Uterus (tissue), 4 donors: ENCODE measurements around the gene SPATA18. TPM values are rescaled to one million over a fixed set of nuclear protein-coding genes. Genes with fewer than 3 reads are reported as not detected.

Experiments used
- DNase-seq, 2 donors: peaks; one replicate each; pipeline ENCODE4 v3.0.0-alpha.2; 2019 to 2020
- H3K27ac ChIP-seq, 2 donors: fragments of 200-600 bp; sonication (generic); 1 replicate in 1 of 2; 2 replicates in 1 of 2; pipeline ENCODE4 v1.5.1; 2016 to 2018
- H3K27me3 ChIP-seq, 2 donors: fragments of 200-600 bp; sonication (generic); one replicate each; pipeline ENCODE4 v1.5.1; 2018 to 2019; ENCODE audit warnings: control low read depth in 1 of 2
- H3K36me3 ChIP-seq, 2 donors: fragments of 200-600 bp; sonication (generic); one replicate each; pipeline ENCODE4 v1.5.1; 2019; ENCODE audit warnings: control low read depth in 1 of 2
- H3K4me1 ChIP-seq, 2 donors: fragments of 200-600 bp; sonication (generic); one replicate each; pipeline ENCODE4 v1.5.1; 2018 to 2019; ENCODE audit warnings: control low read depth in 1 of 2
- H3K4me3 ChIP-seq, 2 donors: fragments of 200-600 bp; sonication (generic); 1 replicate in 1 of 2; 2 replicates in 1 of 2; pipeline ENCODE4 v1.5.1; 2018 to 2019; ENCODE audit warnings: mild to moderate bottlenecking in 1 of 2
- H3K9me3 ChIP-seq, 2 donors: fragments of 200-600 bp; sonication (generic); one replicate each; pipeline ENCODE4 v1.5.1; 2019; ENCODE audit warnings: control low read depth in 1 of 2
- POLR2A ChIP-seq, 2 donors: fragments of 450-650 bp; IDR thresholded peaks; one replicate each; pipeline ENCODE4 v1.6.1; 2016; ENCODE audit warnings: antibody characterized with exemption in 2 of 2, mild to moderate bottlenecking in 1 of 2, moderate library complexity in 1 of 2
- intact Hi-C: fragments of 100-400 bp; cut with DNase I; formaldehyde crosslinking; loops from one replicate; pipeline ENCODE4 v1.15.1; 2023; ENCODE audit warnings: low total_unique reads
- total RNA-seq, 4 donors: library from RNA; depleted of rRNA in 3 of 4; stranded (reverse); fragments of >200 nt in 3 of 4; gene quantifications; one replicate each; pipeline versions ENCODE4 v1.1.0 to v1.2.4, GENCODE V29; 2014 to 2023
- TF ChIP-seq, protein P1 (sequence below), 4 experiments: fragments of 200-600 bp in 2 of 4; fragments of 450-650 bp in 2 of 4; sonication (generic) in 2 of 4; IDR thresholded peaks; one replicate each; pipeline ENCODE4 v1.5.1; 2016 to 2019; ENCODE audit warnings: antibody characterized with exemption in 4 of 4, mild to moderate bottlenecking in 2 of 4, moderate library complexity in 1 of 4
- donor health status: DM: yes; HTN: yes; CAD: no.

The SPATA18 gene
- total RNA-seq, 4 donors from 2014 or later = under 0.01 to 12.2 (median 4.2) TPM

DNA sequence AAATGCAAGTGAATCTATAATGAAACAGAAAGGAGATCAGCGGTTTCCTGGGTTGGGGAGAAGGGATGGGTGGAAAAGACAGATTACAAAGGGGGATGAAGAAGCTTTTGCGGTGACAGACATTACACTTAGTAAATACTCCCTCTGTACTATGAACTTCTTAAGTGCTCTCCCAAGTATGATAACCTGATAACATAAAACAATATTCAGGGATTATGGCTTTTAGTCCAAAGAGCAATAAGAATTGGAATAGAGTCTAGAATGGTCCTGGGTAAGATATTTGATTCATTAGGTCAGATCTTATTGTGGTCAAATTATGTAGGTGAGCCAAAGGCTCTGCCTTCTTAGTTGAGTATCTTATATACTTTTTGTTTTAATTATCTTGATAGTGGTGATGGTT is 40.1 kb upstream of the SPATA18 start:
- Histone ChIP-seq H3K36me3 (no peaks in the 10 kb centered on the region), H3K4me3 (no peak overlapping the region), H3K4me1 (no peaks in the 10 kb centered on the region), H3K27me3 (no peaks in the 10 kb centered on the region), H3K27ac (no peak overlapping the region), H3K9me3 (no peaks in the 10 kb centered on the region)
- DNase-seq = no peak
- TF ChIP-seq, protein P1, sequence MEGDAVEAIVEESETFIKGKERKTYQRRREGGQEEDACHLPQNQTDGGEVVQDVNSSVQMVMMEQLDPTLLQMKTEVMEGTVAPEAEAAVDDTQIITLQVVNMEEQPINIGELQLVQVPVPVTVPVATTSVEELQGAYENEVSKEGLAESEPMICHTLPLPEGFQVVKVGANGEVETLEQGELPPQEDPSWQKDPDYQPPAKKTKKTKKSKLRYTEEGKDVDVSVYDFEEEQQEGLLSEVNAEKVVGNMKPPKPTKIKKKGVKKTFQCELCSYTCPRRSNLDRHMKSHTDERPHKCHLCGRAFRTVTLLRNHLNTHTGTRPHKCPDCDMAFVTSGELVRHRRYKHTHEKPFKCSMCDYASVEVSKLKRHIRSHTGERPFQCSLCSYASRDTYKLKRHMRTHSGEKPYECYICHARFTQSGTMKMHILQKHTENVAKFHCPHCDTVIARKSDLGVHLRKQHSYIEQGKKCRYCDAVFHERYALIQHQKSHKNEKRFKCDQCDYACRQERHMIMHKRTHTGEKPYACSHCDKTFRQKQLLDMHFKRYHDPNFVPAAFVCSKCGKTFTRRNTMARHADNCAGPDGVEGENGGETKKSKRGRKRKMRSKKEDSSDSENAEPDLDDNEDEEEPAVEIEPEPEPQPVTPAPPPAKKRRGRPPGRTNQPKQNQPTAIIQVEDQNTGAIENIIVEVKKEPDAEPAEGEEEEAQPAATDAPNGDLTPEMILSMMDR (IDR thresholded peaks at IDR 0.05) = no peak
- no peak for TF ChIP-seq POLR2A (IDR thresholded peaks at IDR 0.05)
- intact Hi-C loops = no loop called here

DNA sequence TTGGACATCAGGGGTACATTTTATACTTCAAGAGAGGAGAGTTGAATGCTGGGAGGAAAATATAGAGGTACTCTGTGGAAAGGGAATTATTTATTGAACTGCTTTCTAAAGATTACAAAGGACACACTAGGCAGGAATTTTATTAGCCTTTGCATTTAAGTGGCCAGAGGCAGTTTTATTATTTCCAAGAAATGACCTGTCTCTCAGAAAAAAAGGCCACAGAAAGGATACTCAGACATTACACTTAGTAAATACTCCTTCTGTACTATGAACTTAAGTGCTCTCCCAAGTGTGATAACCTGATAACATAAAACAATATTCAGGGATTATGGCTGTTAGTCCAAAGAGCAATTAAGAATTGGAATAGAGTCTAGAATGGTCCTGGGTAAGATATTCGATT is 38.5 kb upstream of the SPATA18 start:
- H3K27me3 ChIP-seq = no peaks in the 10 kb centered on the region
- no peak for TF ChIP-seq POLR2A (IDR thresholded peaks at IDR 0.05)
- TF ChIP-seq, protein P1 (IDR thresholded peaks at IDR 0.05) = no peak
- no peak overlapping the region for H3K4me3 ChIP-seq
- H3K36me3 ChIP-seq = no peaks in the 10 kb centered on the region
- no peaks in the 10 kb centered on the region for H3K9me3 ChIP-seq
- H3K4me1 ChIP-seq = no peaks in the 10 kb centered on the region
- intact Hi-C loops = no loop called here
- no peak overlapping the region for H3K27ac ChIP-seq
- DNase-seq = no peak

DNA sequence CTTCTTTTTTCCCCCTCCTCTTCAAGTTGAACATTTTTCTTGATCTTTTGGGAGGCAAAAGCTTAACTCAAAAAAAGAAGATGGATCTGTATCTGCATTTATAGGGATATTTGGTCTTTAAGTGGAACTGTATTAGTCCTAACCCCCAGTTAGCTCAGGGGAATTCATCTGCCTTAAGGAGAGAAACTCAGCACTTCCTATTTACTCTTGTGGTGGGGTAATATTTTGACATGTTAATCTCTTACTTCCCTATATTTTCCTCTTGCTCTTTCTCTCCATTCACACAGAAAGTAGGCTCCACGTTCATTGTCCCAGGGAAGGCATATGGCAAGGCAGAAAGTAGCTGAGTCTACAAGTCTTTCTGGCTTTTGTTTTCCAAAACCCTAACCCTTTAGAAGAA is 36.2 kb upstream of the SPATA18 start:
- intact Hi-C loops = no loop called here
- H3K4me3 ChIP-seq = no peak overlapping the region
- no peak for TF ChIP-seq POLR2A (IDR thresholded peaks at IDR 0.05)
- TF ChIP-seq, protein P1 (IDR thresholded peaks at IDR 0.05) = no peak

DNA sequence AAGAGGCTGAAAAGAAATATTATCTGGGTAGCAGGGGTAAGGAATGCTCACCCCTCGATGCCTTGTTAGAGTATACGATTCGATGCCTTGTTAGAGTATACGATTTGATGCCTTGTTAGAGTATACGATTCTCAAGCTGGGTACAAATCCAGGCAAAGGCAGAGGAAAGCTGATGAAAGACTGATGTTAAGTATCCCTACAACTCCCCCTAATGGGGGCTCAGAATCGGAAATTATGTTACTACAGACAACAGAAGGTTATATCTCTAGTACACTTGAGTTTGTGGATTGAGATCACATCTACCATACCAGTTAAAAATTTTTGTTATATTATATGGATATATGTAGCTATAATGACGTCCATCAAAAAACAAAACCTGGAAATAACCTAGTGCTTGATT is 35.7 kb upstream of the SPATA18 start:
- intact Hi-C loops = no loop called here
- no peak for DNase-seq
- no peaks in the 10 kb centered on the region for H3K9me3 ChIP-seq
- H3K36me3 ChIP-seq = no peaks in the 10 kb centered on the region
- H3K4me3 ChIP-seq = no peak overlapping the region
- H3K4me1 ChIP-seq = no peaks in the 10 kb centered on the region
- TF ChIP-seq POLR2A (IDR thresholded peaks at IDR 0.05) = no peak
- TF ChIP-seq, protein P1 (IDR thresholded peaks at IDR 0.05) = no peak
- no peak overlapping the region for H3K27ac ChIP-seq
- no peaks in the 10 kb centered on the region for H3K27me3 ChIP-seq

More for the DNA sequence above, 36.2 kb upstream of the SPATA18 start:
- Histone ChIP-seq H3K4me1 (no peaks in the 10 kb centered on the region), H3K27me3 (no peaks in the 10 kb centered on the region), H3K36me3 (no peaks in the 10 kb centered on the region), H3K9me3 (no peaks in the 10 kb centered on the region), H3K27ac (no peak overlapping the region)
- DNase-seq = no peak

DNA sequence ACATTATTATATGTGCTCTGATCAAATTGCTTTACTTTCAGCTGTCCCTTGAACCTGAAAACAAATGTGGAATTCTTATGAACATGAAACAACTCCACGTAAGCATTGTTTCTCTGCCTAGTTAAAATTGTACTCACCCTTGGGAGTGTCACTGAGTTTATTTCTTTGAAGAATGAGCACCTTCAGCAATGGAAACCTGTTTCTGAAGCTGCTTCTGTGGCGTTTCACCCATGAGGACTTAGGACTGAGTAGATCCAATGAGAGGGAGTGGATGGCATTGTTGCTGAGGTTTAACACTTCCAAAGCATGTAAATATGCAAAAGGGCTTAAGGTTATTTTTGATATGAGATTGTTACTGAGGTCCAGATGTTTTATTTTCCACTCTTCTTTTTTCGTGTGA is 34.1 kb upstream of the SPATA18 start:
- Histone ChIP-seq H3K27me3 (no peaks in the 10 kb centered on the region), H3K4me3 (no peak overlapping the region), H3K36me3 (no peaks in the 10 kb centered on the region), H3K9me3 (no peaks in the 10 kb centered on the region), H3K4me1 (no peaks in the 10 kb centered on the region), H3K27ac (no peak overlapping the region)
- intact Hi-C loops = no loop called here
- DNase-seq = no peak
- no peak for TF ChIP-seq POLR2A (IDR thresholded peaks at IDR 0.05)
- TF ChIP-seq, protein P1 (IDR thresholded peaks at IDR 0.05) = no peak
